Measurements from ENCODE around the gene EMX2. TPM values are rescaled to one million over a fixed set of nuclear protein-coding genes. Genes with fewer than 3 reads are reported as not detected.

Gene EMX2
- total and polyA plus RNA-seq, 2 of the 13 experiments (the other 11 are each of a cell fraction or from before 2014, with no cell fraction given) = not detected

DNA sequence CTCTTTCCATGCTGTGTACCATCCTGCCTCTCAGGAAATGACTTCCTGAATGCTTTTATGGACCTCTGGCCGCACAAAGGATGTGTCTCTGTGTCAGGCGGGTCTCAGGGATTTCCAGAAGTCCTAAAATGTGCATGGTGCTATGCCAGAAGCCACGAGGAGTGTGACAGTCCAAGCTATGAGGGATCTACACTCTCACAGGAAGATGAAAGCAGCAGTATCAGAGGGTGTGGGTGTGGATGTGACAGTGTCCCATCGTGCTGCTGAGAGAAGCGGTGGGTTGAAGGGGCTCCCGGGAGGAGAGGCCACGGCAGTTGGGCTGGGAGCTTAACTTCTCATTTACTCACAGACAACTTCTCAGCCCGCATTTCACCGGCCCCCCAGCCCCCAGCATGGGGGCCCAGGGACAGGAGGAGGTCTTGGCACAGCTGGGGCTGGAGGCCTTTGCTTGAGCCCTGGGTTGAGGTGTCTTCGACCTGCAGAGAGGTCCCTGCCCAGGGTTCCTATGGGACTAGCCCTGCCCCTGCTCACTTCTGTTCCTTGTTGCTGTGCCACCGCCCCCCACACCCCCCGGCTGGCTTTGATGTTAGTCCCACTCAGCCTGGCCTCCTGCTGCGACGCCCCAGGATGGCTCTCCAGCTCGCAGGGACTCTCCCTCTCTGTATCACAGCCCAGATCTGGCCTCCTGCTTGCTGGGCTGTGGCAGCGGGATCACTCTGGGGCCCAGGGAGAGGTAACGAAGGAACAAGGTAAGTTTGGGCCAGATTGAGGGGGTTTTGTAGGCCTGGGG lies 30.8 kb upstream of the EMX2 start (continued):
- TF ChIP-seq KDM5A (IDR thresholded peaks at IDR 0.05; ENCODE audit: borderline replicate concordance, low read length) (no peak), ARNT2 (CRISPR knock-in tag; IDR thresholded peaks at IDR 0.05; ENCODE audit: low read depth) (no peak), ARNTL (CRISPR knock-in tag; IDR thresholded peaks at IDR 0.05) (no peak)

DNA sequence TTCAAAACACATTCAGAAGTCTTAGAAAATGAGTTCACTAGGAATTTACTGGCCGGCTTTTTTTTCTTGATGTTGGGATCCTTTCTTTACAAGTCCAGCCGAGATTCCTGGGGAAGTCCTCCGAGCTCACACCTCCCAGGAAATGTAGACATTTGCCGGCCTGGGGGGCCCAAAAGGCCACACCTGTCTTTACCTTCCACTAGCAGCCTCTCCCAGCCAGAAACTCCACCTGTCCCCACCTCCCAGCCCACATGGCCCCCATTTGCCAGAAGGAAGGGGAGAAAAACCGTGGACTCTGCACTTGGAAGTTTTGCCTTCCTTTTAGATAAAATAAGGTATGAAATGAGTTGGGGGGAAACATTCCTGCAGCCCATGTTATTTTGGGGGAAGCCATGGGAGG lies 27.6 kb upstream of the EMX2 start:
- Histone ChIP-seq H3K36me3 (replicated peaks in 1 of 2; ENCODE audit: control insufficient read depth in 1 of 2, insufficient read depth in 2 of 2, low read length in 2 of 2) (no peaks in the 10 kb centered on the region), H3K4me1 (ENCODE audit: insufficient read depth, low read length) (no peaks in the 10 kb centered on the region), H3K9ac (ENCODE audit: insufficient read depth, low read depth, low read length) (no peak overlapping the region), H3K9me3 (ENCODE audit: low read length) (no peaks in the 10 kb centered on the region), H3K4me2 (ENCODE audit: low read depth, low read length) (no peak overlapping the region), H4K20me1 (ENCODE audit: insufficient read depth, low read length) (no peaks in the 10 kb centered on the region), H3K79me2 (ENCODE audit: insufficient read depth, low read length) (no peaks in the 10 kb centered on the region), H3K4me3 (replicated peaks in 1 of 3; ENCODE audit: insufficient read depth in 1 of 3, low read depth in 2 of 3, low read length in 3 of 3) (no peak overlapping the region), H3K27ac (ENCODE audit: extremely low read length, insufficient read depth, low read length) (no peak overlapping the region), H3K27me3 (ENCODE audit: control insufficient read depth in 1 of 2, insufficient read depth in 2 of 2, low read length in 2 of 2) (peaks cover 2 to 32% of the 10 kb centered on the region in 2 experiments; a peak in 4 of 5 replicates), H2AFZ (ENCODE audit: low read length) (no peak overlapping the region)
- WGBS (ENCODE audit: low lambda C conversion rate) = 23% methylated on average over 5 of the region's 5 CpGs
- in situ Hi-C loops (cut with HindIII; ENCODE audit: extremely low pct_ligation_motif_present, low pct_unique_long_range_greater_than_20kb) = no loop called here
- ChIA-PET POLR2A (no interaction called here), CTCF (ENCODE audit: low intra/inter-chr PET ratio, low total read pairs) (no interaction called here)
- BruUV-seq (replicated peaks) = no TSS peak
- ATAC-seq = no peak
- TF ChIP-seq SMC3 (IDR thresholded peaks at IDR 0.05; ENCODE audit: low read length) = no peak
- TF ChIP-seq, protein P1, sequence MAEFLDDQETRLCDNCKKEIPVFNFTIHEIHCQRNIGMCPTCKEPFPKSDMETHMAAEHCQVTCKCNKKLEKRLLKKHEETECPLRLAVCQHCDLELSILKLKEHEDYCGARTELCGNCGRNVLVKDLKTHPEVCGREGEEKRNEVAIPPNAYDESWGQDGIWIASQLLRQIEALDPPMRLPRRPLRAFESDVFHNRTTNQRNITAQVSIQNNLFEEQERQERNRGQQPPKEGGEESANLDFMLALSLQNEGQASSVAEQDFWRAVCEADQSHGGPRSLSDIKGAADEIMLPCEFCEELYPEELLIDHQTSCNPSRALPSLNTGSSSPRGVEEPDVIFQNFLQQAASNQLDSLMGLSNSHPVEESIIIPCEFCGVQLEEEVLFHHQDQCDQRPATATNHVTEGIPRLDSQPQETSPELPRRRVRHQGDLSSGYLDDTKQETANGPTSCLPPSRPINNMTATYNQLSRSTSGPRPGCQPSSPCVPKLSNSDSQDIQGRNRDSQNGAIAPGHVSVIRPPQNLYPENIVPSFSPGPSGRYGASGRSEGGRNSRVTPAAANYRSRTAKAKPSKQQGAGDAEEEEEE (CRISPR knock-in tag; IDR thresholded peaks at IDR 0.05; ENCODE audit: borderline replicate concordance) = no peak
- TF ChIP-seq, protein P2, sequence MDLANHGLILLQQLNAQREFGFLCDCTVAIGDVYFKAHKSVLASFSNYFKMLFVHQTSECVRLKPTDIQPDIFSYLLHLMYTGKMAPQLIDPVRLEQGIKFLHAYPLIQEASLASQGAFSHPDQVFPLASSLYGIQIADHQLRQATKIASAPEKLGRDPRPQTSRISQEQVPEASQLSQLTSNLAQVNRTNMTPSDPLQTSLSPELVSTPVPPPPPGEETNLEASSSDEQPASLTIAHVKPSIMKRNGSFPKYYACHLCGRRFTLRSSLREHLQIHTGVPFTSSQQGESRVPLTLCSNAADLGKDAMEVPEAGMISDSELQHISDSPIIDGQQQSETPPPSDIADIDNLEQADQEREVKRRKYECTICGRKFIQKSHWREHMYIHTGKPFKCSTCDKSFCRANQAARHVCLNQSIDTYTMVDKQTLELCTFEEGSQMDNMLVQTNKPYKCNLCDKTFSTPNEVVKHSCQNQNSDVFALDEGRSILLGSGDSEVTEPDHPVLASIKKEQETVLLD (CRISPR knock-in tag; IDR thresholded peaks at IDR 0.05; ENCODE audit: low read depth) = no peak
- TF ChIP-seq, protein P3, sequence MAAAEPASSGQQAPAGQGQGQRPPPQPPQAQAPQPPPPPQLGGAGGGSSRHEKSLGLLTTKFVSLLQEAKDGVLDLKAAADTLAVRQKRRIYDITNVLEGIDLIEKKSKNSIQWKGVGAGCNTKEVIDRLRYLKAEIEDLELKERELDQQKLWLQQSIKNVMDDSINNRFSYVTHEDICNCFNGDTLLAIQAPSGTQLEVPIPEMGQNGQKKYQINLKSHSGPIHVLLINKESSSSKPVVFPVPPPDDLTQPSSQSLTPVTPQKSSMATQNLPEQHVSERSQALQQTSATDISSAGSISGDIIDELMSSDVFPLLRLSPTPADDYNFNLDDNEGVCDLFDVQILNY (CRISPR knock-in tag; conservative IDR thresholded peaks at IDR 0.05) = no peak
- TF ChIP-seq HOXD1 (CRISPR knock-in tag; IDR thresholded peaks at IDR 0.05) = no peak
- intact Hi-C loops (cut with micrococcal nuclease; ENCODE audit: unreplicated experiment) = no loop called here
- DNase-seq (ENCODE audit: low spot score) = no peak
- FAIRE-seq = no peak
